PC-9 (cell line): ENCODE results near the gene TES.

Experiments used
- EZH2 ChIP-seq: fragments of 200-600 bp; sonication (generic); IDR thresholded peaks from 2 replicates; pipeline ENCODE4 v1.8.0; 2017; ENCODE audit warnings: antibody characterized with exemption, low read depth
- TF ChIP-seq, protein P1 (sequence below): fragments of 200-600 bp; sonication (generic); conservative IDR thresholded peaks from 2 replicates; pipeline ENCODE4 v1.6.1; 2017; ENCODE audit warnings: mixed run types, antibody characterized with exemption, mild to moderate bottlenecking, moderate library complexity

DNA sequence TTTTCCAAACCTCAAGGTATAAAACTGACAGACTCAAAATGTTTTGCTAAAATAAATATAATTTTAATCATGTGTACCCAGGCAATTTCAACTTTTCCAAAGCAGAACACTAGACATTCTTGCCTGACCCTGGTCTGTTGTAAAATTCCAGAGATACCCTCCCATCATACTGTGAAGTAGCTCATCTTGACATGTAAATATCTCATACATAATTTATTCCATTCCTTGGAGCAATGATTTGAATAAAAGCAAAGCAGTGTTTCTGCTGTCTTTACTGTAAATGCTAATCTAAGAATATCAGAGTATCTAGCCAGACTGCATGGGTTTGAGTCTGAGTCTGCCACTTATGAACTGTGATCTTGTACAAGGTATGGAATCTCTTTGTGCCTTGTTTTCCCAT lies 68.9 kb downstream of the TES start:
- TF ChIP-seq, protein P1, sequence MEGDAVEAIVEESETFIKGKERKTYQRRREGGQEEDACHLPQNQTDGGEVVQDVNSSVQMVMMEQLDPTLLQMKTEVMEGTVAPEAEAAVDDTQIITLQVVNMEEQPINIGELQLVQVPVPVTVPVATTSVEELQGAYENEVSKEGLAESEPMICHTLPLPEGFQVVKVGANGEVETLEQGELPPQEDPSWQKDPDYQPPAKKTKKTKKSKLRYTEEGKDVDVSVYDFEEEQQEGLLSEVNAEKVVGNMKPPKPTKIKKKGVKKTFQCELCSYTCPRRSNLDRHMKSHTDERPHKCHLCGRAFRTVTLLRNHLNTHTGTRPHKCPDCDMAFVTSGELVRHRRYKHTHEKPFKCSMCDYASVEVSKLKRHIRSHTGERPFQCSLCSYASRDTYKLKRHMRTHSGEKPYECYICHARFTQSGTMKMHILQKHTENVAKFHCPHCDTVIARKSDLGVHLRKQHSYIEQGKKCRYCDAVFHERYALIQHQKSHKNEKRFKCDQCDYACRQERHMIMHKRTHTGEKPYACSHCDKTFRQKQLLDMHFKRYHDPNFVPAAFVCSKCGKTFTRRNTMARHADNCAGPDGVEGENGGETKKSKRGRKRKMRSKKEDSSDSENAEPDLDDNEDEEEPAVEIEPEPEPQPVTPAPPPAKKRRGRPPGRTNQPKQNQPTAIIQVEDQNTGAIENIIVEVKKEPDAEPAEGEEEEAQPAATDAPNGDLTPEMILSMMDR: no peak
- TF ChIP-seq EZH2: no peak
